ENCODE measurements around the gene ENAM. TPM values are rescaled to one million over a fixed set of nuclear protein-coding genes. Genes with fewer than 3 reads are reported as not detected.

ENAM gene
- total RNA-seq, 1 experiment from 2014 or later: 0.26 TPM

Other genes starting within 250 kb of the ENAM start
- not detected in 2 replicates for gene SMR3B, start 245.6 kb upstream of the ENAM start, total RNA-seq (2022)
- gene OPRPN, start 230.8 kb upstream of the ENAM start, total RNA-seq (2022): not detected in 2 replicates
- not detected in 2 replicates for gene MUC7, start 156.5 kb upstream of the ENAM start, total RNA-seq (2022)
- not detected in 2 replicates for gene AMTN, start 110.2 kb upstream of the ENAM start, total RNA-seq (2022)
- not detected in 2 replicates for gene AMBN, start 36.5 kb upstream of the ENAM start, total RNA-seq (2022)
- not detected in 2 replicates for gene JCHAIN, start 37.8 kb downstream of the ENAM start, total RNA-seq (2022)
- 22.2 and 24.2 TPM in 2 replicates for gene UTP3, start 59.8 kb downstream of the ENAM start, total RNA-seq (2022)
- 25.8 and 33.0 TPM in 2 replicates for gene RUFY3, start 93.2 kb downstream of the ENAM start, total RNA-seq (2022)
- 63.0 and 68.7 TPM in 2 replicates for gene GRSF1, start 211.1 kb downstream of the ENAM start, total RNA-seq (2022)

Measured in Calu3 (cell line).